ENCODE measurements around the gene KIF5A.

DNA sequence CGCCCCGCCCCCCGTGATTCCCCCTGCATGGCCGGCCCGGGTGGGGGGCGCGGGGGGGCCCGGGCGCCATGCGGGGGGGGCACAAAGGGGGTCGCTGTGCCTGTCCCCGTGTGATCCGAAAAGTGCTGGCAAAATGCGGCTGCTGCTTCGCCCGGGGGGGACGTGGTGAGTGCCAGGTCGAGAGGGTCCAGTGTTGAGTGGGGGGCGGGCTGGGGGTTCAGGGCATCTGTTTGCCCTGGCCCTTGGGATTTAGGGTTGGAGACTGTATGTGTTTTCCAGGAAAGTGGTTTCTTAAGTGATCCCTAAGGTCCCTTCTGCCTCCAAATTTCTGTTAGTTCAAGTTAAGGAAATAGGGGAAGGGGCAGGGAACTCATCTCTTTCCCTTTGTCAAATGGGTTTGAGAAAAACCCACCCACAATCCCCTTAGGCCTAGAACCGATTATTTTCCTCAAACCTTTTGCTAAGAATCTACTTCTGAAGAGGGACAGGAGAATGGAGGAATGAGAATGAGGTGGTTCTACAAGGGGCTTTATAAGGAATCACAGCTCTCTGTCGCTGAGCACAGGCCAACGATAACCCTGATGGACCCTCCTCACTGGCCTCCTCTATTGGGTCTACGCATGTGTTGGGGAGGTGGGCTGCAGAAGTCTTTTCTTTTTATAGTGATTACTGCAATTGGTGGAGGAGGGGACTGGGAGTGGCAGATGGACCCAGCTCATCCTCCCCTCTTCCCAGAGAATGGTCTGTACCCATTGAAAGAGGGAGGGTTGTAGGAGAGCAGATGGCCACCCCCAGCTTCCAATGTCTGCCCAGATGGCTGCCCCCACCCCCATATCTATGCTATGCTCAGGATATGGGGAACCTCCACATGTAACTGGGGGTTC, 62.2 kb downstream of the KIF5A start:
- TF ChIP-seq CTCF (IDR thresholded peaks at IDR 0.05): no peak
- no peak for TF ChIP-seq EZH2 (IDR thresholded peaks at IDR 0.05; ENCODE audit: borderline replicate concordance, insufficient read depth, low read depth, low read length, poor library complexity, severe bottlenecking)
